HG03342 (cell line): ENCODE results near the gene WNT16.
A peak's percentile ranks its signal among the peaks of the same experiment; 100 is the strongest.
"Not testable (repeated sequence)": the region's sequence is repeated elsewhere in the genome, so short reads cannot be mapped to it uniquely, and the experiment has no call there.

Experiments
- ATAC-seq: cut with Tn5 transposase; IDR thresholded peaks from one replicate; pipeline ENCODE4 v1.9.1; 2021; ENCODE audit warnings: mild to moderate bottlenecking, moderate library complexity; ENCODE audit not compliant: unreplicated experiment

WNT16 gene, protein sequence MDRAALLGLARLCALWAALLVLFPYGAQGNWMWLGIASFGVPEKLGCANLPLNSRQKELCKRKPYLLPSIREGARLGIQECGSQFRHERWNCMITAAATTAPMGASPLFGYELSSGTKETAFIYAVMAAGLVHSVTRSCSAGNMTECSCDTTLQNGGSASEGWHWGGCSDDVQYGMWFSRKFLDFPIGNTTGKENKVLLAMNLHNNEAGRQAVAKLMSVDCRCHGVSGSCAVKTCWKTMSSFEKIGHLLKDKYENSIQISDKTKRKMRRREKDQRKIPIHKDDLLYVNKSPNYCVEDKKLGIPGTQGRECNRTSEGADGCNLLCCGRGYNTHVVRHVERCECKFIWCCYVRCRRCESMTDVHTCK

DNA sequence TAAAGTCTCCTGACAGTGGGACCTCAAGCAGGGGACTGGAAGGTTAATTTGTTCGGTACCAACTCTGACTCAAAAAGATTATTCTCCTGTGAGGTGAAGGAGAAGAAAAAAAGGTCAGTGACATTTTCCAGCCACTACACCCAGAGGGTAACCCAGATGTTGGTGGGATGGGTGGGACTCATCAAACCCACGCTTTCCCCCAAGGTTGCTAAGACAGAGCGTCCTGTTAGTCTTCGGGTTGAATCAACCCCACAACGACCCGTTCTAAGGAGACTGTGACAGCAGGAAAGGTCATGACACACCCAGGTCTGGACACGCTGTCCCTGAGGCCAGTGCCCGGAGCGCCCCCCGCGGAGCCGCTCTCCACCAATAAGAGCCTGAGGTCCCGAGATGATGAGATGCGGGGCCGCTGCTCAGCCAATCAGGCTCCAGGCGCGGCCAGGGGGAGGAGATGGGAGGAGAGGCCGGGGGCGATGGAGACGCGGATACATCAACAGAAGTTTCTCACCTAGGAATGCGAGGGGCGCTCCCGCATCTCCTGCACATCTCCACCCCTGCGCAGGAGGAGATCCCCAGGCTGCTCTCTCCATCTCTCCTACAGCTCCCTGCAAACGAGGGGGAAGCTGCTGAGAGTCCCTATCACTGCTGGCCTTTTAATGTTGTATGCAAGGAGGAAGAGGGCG is at the start of gene WNT16:
Gene WNT16 (plus strand): TSS at position 493 of the 683 bp plus-strand sequence. CDS start 293 bp downstream, outside the sequence.
- no peak for ATAC-seq

DNA sequence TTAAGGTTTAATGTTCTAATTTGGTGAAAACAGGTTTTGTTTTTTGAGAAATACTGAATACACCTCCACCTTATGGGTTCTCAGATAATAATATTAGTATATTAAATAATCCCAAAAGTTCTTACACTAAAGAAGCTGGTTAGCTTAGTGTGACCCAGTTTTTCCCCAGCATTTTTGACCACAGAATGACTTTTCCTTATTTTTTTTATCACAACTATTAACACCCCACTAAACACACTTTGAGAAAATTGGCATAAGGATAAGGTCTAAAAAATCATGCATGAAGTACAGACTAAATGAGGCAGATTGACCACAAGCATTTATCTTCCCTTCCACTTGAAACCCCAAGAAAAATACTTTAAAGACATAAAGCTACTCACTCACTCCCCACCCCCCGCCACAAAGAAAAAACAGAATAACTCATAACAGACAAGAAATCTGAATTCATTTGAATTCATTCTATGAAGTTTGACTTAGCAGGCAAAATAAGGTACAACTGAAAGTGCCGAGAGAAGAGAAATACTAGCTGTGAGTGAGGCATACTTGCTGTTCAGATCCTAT is 49.7 kb upstream of the WNT16 start:
- no peak for ATAC-seq

DNA sequence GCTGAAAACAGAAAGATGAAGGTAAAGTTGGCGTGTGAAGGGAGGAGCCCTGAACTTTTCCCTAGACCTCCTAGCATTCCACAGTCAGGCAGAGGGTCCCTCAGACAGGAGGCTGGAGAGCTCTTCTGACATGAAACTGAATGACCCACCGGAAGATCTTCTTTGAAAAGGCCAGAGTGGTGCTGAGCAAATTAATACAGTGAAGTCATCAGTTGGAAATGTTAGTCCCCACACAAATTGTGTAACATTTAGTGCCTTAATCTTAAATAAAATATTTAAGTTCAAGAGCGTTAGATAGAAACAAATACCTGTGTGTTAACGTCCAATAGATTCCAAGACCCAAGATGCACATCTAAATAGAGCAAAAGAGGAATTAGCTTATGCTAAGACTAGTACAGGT is 49.0 kb upstream of the WNT16 start:
- no peak for ATAC-seq

DNA sequence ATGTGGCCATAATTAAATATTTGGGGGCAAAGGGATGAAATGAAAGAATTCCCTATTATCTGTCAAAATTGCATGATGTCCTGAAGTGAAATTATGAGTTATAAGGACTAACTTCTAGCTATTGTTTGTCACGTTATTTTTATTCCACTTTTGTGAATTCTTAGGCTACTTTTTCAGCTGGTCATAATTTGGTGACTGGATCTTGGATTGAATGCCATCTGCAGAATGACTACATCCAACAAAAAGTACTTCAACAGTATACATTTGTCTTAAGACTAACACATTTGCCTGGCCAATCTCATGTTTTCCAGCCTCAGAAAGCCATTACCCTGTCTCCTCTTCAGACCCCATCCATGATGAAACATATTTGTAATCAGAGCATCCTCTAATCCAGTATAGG is 48.1 kb upstream of the WNT16 start:
- no peak for ATAC-seq

DNA sequence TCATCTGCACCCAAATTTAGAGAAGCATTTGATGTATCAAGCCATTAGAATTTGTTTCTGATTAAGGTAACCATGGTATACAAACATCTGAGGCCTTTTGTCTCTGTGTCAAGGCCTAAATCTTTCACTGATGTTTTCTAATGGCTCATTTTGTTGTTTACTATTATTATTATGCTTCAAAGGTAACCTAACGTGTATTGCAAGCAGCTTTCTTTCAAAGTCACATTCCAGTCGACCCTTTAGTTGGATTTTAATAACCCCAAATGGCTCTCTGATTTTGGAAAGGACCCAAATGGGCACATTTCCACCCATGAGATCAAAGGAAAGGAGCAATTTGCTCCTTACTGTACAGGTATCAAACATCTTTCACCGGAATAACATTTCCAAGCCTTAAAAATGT is 46.7 kb upstream of the WNT16 start:
- ATAC-seq: no peak

DNA sequence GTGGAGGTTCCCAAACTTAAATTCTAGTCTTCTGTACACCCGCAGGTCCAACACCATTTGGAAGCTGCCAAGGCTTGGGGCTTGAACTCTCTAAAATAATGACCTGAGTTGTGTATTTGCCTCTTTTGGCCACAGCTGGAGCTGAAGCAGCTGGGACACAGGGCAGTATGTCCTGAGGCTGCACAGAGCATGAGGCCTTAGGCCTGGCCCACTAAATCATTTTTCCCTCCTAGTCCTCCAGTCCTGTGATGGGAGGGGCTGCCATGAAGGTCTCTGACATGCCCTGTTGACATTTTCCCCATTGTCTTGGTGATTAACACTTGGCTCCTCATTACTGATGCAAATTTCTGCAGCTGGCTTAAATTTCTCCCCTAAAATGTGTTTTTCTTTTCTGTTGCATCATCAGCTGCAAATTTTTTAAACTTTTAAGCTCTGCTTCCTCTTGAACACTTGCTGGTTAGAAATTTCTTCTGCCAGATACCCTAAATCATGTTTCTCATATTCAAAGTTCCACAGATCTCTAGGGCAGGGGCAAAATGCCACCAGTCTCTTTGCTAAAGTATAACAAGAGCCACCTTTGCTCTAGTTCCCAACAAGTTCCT is 43.6 kb upstream of the WNT16 start:
- no peak for ATAC-seq

DNA sequence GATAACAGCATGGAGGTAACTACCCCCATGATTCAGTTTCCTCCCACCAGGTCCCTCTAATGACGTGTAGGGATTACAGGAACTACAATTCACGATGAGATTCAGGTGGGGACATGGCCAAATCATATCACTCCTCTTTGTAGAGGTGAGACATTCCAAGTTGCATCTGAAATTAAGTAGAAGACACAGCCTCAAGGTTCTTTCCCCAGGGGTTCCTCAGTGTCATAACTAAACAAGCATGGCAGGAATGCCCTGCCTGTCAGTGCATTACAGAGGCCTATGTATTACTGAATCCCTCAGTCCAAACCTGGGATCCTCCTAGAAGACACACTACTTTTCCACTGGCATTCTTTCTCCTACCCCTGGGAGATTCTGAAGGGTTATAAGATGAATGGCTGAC is 42.6 kb upstream of the WNT16 start:
- no peak for ATAC-seq

DNA sequence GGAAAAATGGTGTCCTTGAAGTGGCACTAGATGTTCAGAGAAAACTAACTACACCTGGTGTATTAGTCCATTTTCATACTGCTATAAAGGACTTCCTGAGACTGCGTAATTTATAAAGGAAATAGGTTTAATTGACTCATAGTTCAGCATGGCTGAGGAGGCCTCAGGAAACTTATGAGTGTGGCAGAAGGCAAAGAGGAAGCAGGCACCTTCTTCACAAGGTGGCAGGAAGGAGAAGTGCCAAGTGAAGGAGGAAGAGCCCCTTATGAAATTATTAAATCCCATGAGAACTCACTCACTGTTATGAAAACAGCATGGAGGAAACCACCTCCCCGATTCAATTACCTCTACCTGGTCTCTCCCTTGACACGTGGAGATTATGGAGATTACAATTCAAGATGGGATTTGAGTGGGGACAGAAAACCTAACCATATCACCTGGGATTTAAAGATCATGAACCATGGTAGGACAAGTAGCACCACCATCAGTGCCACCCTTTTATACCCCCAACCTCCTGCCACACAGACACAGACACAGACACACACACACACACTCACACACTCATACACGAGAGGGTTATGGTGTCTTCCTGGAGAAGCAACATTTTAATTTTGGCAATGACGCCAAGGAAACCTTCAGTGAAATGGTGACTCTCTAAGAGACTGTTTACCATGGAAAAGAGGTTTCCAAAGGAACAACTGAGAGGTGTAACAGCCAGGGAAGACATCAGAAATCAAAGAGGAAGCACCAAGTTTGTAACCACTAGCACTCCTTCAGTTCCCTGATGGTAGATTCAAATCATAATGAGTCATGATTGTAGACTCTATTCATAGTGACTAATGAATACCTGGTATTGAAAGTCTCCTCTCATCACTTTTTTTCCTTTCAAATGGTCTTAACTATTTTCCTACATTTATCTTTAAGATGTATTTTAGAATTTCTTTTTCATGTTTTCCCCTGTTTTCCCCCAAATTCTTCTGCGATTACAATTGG is 41.8 kb upstream of the WNT16 start:
- no peak for ATAC-seq

DNA sequence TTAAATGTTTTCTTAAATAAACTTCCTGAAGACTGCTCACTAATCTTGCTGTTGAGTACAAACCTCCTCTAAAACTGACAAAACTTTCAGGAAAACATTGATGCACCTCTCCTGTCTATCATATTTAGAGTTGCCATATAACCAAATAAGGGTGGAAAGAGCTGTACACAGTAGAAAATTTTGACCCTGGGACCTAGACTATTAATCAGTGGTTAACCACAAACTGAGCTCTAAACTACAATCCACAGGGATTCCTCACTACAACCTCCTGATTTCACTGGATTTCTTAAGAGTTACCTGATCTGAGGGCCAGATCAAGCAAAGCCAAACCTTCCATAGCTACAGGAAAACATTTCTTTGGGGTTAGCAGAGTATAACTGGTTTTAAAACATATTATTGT is 39.9 kb upstream of the WNT16 start:
- ATAC-seq: no peak

DNA sequence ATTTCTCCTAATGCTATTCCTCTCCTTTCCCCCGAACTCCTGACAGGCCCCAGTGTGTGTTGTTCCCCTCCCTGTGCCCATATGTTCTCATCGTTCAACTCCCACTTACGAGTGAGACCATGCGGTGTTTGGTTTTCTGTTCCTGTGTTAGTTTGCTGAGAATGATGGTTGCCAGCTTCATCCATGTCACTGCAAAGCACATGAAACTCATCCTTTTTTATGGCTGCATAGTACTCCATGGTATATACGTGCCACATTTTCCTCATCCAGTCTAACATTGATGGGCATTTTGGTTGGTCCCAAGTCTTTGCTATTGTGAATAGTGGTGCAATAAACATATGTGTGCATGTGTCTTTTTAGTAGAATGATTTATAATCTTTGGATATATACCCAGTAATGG is 38.9 kb upstream of the WNT16 start:
- ATAC-seq: not testable (repeated sequence)

DNA sequence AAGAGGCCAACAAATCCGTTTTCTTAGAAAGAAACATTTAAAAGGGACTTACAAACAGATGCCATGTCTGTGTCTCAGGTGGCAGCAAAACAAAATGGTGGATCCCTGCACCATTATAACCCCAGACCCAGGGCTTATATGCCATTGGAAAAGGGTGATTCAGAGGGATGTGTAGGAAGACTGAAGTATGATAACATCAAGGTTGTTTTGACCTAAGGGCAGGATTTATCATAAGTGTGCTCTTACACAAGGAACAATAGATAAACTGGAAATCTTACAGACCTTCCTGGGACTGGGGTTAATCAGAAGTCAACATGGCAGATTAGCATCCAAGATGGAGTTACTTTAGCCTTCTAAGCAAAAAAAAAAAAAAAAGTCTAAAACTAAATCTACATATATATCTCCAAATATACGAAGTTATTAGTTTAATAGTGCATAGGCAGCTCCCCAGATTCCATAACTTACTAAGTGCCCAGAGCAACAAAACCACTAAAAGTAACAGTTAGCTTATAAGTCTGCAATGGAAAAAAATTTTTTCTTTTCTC is 34.3 kb upstream of the WNT16 start:
- no peak for ATAC-seq

DNA sequence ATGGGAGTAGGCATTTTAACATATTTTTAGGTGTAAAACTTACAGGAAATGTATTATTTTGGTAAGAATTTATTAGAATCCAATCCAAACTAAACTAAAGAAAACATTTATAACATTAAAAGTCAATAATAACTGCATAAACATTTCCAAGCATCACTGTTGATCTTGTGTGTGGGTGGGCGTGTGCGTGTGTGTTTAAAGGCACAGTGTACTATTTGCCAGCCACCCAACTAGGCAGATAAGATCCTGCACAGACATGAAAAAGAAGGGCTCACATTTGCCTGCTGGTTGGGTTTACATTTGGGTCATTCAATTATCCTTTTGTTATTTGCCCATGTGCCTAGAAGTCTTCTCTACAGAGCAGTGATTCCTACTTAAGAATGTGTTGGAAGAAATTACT is 31.0 kb upstream of the WNT16 start:
- no peak for ATAC-seq

DNA sequence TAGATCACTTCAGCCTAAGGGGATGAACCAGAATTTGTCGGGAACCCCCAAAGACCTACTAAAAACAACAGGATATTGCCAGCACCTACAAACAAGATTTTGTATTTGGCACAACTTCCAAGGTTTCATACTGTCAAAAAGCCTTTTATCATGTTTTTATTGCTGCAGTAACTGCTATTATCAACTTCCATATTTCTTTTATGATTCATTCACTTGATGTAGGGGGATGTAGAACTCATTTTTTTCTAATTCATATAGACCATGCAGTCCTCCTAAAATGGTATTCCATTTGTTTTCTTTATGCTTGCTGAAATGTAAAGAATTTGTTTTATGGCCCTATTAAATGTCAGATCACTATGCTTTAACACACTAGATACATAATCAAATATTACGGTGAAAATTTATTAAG is 30.0 kb upstream of the WNT16 start:
- no peak for ATAC-seq

DNA sequence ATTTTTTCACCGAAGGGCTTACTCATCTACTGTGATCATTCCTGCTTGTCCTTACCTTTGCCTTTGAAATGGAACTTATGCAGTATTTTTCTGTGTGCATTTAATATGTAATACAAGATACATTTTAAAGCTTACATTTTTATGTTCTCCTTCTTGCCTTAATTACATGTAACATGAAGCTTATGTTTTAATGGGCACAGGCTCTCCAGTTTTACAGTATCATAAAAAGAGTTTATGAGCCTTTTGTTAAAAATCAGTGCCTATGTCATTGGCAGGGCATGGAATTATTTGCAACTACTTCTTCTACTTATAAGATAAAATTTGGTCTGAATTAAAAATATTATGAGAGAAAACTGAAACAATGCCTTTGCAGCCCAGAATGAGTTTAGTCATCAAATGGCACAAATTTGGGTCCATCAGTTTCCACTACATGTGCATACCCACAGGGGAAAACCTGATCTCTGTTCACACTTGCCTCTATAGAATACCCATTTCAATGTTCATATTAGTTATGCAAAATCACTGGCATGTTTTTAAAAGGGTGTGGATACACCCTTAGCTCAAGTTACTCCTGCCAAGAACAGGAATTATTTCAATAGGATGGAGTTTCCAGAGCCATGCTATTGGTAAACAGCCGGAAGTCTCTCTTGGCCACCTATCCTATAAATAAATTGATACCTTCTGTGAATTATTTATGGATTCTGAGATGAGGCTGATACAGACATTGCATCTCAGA is 27.9 kb upstream of the WNT16 start:
- ATAC-seq: no peak

DNA sequence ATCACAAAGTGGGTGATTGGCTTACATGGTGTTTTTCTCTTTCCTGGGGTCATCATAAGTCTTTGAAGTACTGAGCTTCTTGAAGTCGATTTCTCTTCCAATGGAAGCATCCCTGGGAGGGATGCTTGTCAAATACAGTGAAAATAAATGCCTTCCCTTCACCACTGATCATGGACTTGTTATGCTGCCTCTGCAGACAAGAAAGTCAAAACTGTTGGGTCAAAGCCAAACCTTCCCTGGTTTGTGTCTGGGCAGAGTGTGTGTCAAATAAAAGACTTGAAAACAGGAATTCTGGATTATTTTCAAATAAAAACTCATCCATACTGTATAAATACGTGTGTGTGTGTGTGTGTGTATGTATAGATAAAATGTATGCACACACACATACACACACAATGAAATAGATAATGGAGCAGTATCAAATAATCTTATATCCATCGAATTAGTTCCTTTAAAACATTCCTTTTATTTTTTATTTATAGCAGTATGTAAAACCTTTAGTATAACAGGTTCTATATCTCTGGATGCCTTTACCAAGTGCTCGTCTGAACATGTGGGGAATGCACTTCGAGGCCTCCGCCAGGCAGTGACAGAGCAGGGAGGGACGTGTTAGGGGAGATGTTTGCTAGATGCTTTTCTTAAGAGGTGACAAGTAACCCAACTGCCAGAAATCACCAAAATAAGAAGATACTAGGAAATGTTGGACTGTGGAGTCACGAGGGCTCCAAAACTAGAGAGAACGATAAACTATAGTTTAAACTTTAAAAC is 27.2 kb upstream of the WNT16 start:
- no peak for ATAC-seq

DNA sequence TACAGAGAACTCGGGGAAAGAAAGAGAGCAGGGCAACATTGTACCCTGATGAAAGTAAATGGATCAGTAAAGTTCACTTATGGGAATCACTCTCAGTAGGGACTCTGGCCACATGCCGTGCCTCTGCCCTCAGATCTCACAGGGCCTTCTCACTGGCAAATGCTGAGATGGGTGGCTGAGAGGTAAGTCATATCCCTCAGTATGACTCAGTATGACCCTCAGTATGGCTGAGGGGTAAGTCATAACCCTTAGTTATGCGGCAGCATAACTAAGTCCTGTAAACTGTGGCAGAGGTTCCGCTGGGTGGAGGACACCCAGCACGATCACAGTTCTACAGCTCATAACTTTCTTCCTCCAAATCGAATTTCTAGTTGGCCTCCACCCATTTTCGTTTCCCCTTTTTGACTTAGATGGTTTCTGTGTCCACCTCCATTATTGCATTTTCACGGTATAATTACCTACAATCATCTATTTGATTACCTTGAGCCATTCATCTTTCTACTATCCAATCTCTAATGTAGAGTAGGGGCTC is 26.5 kb upstream of the WNT16 start:
- ATAC-seq: peak; percentile 94

DNA sequence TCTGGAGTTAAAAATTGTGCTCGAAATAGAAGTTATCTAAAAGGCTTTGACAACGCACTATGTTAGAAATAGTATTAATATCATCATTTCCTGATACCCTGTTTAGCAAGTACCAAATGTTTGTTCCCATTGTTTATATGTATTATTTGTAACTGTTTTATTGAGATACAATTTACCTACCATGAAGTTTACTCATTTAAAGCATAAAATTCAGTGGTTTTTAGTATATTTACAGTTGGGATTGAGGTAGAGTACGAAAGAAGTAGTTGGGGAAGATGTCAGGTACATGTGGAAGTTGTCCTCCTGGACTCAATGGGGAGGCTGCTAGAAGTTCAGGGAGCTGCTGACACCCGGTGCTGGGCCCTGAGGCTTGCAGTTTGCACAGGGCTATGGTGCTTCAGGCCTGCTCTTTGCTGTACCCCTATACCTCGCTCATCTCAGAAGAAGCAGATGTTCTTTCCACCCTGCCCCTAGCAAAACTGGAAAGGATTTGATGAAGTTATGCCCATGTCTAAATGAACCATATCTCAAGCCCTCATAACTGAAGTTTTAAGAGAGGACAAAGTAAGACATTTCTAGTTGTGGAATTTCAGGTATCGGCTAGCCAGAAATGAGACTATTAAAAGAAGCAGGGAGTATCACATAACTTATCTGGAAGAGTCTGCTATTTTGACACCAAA is 25.2 kb upstream of the WNT16 start:
- ATAC-seq: no peak

DNA sequence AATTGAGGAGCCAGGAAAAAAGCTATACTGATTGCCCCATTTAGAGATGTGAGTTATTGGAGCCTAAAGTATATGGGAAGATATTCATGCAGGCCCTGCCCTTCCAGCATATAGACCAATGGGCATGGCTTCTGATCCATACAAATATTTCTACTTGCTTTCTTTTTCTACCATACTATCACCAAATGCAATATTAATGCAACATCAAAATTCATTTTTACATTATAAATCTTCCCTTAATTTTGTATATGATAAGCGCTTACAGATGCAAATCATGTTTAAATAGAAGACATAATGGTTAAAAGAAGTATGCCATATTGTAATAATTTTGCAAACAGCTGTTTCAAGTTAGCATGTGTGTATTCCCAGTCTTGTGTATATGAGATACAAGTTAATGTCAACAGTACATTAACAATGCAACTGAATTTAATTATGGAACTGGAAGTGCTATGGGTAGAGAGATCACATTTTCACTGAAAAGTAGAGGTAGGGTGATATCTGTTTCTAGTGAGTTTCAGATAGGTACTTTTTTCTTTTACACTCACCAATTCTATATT is 24.6 kb upstream of the WNT16 start:
- no peak for ATAC-seq
